ENCODE results near the gene TRIM56.
"Not testable (repeated sequence)": the region's sequence is repeated elsewhere in the genome, so short reads cannot be mapped to it uniquely, and the experiment has no call there.

The TRIM56 gene

GRCh38 chr7:101118856-101119255 lies 33.6 kb downstream of the TRIM56 start:
- no peaks in the 10 kb centered on the region for H3K36me3 ChIP-seq (ENCODE audit: control insufficient read depth in 4 of 4, insufficient read depth in 4 of 4, low read length in 3 of 4)
- WGBS (ENCODE audit: insufficient coverage), result 100% methylated on average over 2 of the region's 3 CpGs
- peaks cover 0 to 16% (median 10%) of the 10 kb centered on the region in 5 experiments for H3K27me3 ChIP-seq (replicated peaks in 2 of 5; ENCODE audit: control insufficient read depth in 4 of 5, insufficient read depth in 5 of 5, low read length in 4 of 5)
- no peak for DNase-seq
- ChIA-PET POLR2A (interaction anchor here (0.7 kb wide), 1 partner anchor 34 kb away, joined by 3 read pairs; no protein-coding TSS in a partner anchor), CTCF (no interaction called here)
- no peaks in the 10 kb centered on the region for H3K9me3 ChIP-seq (ENCODE audit: control extremely low read depth in 1 of 5, control insufficient read depth in 4 of 5, insufficient read depth in 2 of 5, low read depth in 1 of 5, low read length in 4 of 5)
- H3K4me3 ChIP-seq (ENCODE audit: control insufficient read depth in 1 of 7, extremely low read depth in 1 of 7, insufficient read depth in 4 of 7, low read depth in 2 of 7, low read length in 6 of 7), result no peak overlapping the region
- no peak overlapping the region for H3K27ac ChIP-seq (ENCODE audit: insufficient read depth in 1 of 2, low read depth in 1 of 2, low read length in 2 of 2, poor library complexity in 1 of 2, severe bottlenecking in 2 of 2)
- peaks cover 0 to 17% (median 10%) of the 10 kb centered on the region in 4 experiments for H3K4me1 ChIP-seq (ENCODE audit: control extremely low read depth in 1 of 4, control insufficient read depth in 4 of 4, insufficient read depth in 4 of 4, low read length in 3 of 4)

GRCh38 chr7:101119876-101120275 lies 34.6 kb downstream of the TRIM56 start:
- POLR2A ChIA-PET, result interaction anchor here (0.7 kb wide), 1 partner anchor 33 kb away, joined by 3 read pairs; no protein-coding TSS in a partner anchor
- H3K4me1 ChIP-seq (ENCODE audit: control extremely low read depth in 1 of 4, control insufficient read depth in 4 of 4, insufficient read depth in 4 of 4, low read length in 3 of 4), result peaks cover 0 to 27% (median 19%) of the 10 kb centered on the region in 4 experiments
- H3K4me3 ChIP-seq (ENCODE audit: control insufficient read depth in 1 of 7, extremely low read depth in 1 of 7, insufficient read depth in 4 of 7, low read depth in 2 of 7, low read length in 6 of 7), result no peak overlapping the region
- H3K27me3 ChIP-seq (replicated peaks in 2 of 5; ENCODE audit: control insufficient read depth in 4 of 5, insufficient read depth in 5 of 5, low read length in 4 of 5), result peaks cover 0 to 16% (median 10%) of the 10 kb centered on the region in 5 experiments
- 69% methylated on average over 10 of the region's 10 CpGs for WGBS (ENCODE audit: insufficient coverage)
- no peaks in the 10 kb centered on the region for H3K36me3 ChIP-seq (ENCODE audit: control insufficient read depth in 4 of 4, insufficient read depth in 4 of 4, low read length in 3 of 4)
- DNase-seq, result no peak
- CTCF ChIA-PET, result interaction anchor here (1.5 kb wide), 1 partner anchor 17 kb away, joined by 4 read pairs; no protein-coding TSS in a partner anchor
- H3K9me3 ChIP-seq (ENCODE audit: control extremely low read depth in 1 of 5, control insufficient read depth in 4 of 5, insufficient read depth in 2 of 5, low read depth in 1 of 5, low read length in 4 of 5), result no peaks in the 10 kb centered on the region
- no peak overlapping the region for H3K27ac ChIP-seq (ENCODE audit: insufficient read depth in 1 of 2, low read depth in 1 of 2, low read length in 2 of 2, poor library complexity in 1 of 2, severe bottlenecking in 2 of 2)

- POLR2A ChIA-PET, result no interaction called here
- WGBS (ENCODE audit: insufficient coverage), result 100% methylated on average over 1 of the region's 4 CpGs
- no peak for DNase-seq
- H3K27ac ChIP-seq (ENCODE audit: insufficient read depth in 1 of 2, low read depth in 1 of 2, low read length in 2 of 2, poor library complexity in 1 of 2, severe bottlenecking in 2 of 2), result no peak overlapping the region
- CTCF ChIA-PET, result interaction anchor here (0.8 to 1.5 kb wide), 2 partner anchors 16 to 19 kb away, joined by 3 to 4 read pairs; no protein-coding TSS in a partner anchor
- H3K9me3 ChIP-seq (ENCODE audit: control extremely low read depth in 1 of 5, control insufficient read depth in 4 of 5, insufficient read depth in 2 of 5, low read depth in 1 of 5, low read length in 4 of 5), result no peaks in the 10 kb centered on the region
- H3K27me3 ChIP-seq (replicated peaks in 2 of 5; ENCODE audit: control insufficient read depth in 4 of 5, insufficient read depth in 5 of 5, low read length in 4 of 5), result peaks cover 0 to 16% (median 10%) of the 10 kb centered on the region in 5 experiments
- peaks cover 0 to 32% (median 23%) of the 10 kb centered on the region in 4 experiments for H3K4me1 ChIP-seq (ENCODE audit: control extremely low read depth in 1 of 4, control insufficient read depth in 4 of 4, insufficient read depth in 4 of 4, low read length in 3 of 4)
- H3K4me3 ChIP-seq (ENCODE audit: control insufficient read depth in 1 of 7, extremely low read depth in 1 of 7, insufficient read depth in 4 of 7, low read depth in 2 of 7, low read length in 6 of 7), result no peak overlapping the region
- H3K36me3 ChIP-seq (ENCODE audit: control insufficient read depth in 4 of 4, insufficient read depth in 4 of 4, low read length in 3 of 4), result no peaks in the 10 kb centered on the region
Measured at GRCh38 chr7:101120315-101120714, 35.0 kb downstream of the TRIM56 start.

- DNase-seq; H3K36me3 ChIP-seq (ENCODE audit: control insufficient read depth in 4 of 4, insufficient read depth in 4 of 4, low read length in 3 of 4); H3K9me3 ChIP-seq (ENCODE audit: control extremely low read depth in 1 of 5, control insufficient read depth in 4 of 5, insufficient read depth in 2 of 5, low read depth in 1 of 5, low read length in 4 of 5); H3K27ac ChIP-seq (ENCODE audit: insufficient read depth in 1 of 2, low read depth in 1 of 2, low read length in 2 of 2, poor library complexity in 1 of 2, severe bottlenecking in 2 of 2); POLR2A ChIA-PET: not testable (repeated sequence)
- peaks cover 0 to 45% (median 34%) of the 10 kb centered on the region in 4 experiments for H3K4me1 ChIP-seq (ENCODE audit: control extremely low read depth in 1 of 4, control insufficient read depth in 4 of 4, insufficient read depth in 4 of 4, low read length in 3 of 4)
- H3K4me3 ChIP-seq (ENCODE audit: control insufficient read depth in 1 of 7, extremely low read depth in 1 of 7, insufficient read depth in 4 of 7, low read depth in 2 of 7, low read length in 6 of 7), result peak overlapping the region in 3 of 7 experiments; percentile 43 to 61 (median 50)
- H3K27me3 ChIP-seq (replicated peaks in 2 of 5; ENCODE audit: control insufficient read depth in 4 of 5, insufficient read depth in 5 of 5, low read length in 4 of 5), result peaks cover 0 to 17% (median 10%) of the 10 kb centered on the region in 5 experiments
- CTCF ChIA-PET, result interaction anchor here (0.7 kb wide), 1 partner anchor 413 kb away, joined by 3 read pairs; no protein-coding TSS in a partner anchor
- WGBS (ENCODE audit: insufficient coverage), result 92% methylated on average over 2 of the region's 9 CpGs
Measured at GRCh38 chr7:101121631-101121990, 36.3 kb downstream of the TRIM56 start.

GRCh38 chr7:101121991-101122932 lies 37.0 kb downstream of the TRIM56 start:
- Histone ChIP-seq H3K9me3 (ENCODE audit: control extremely low read depth in 1 of 5, control insufficient read depth in 4 of 5, insufficient read depth in 2 of 5, low read depth in 1 of 5, low read length in 4 of 5) (no peaks in the 10 kb centered on the region), H3K4me1 (ENCODE audit: control extremely low read depth in 1 of 4, control insufficient read depth in 4 of 4, insufficient read depth in 4 of 4, low read length in 3 of 4) (peaks cover 0 to 51% (median 41%) of the 10 kb centered on the region in 4 experiments), H3K27ac (ENCODE audit: insufficient read depth in 1 of 2, low read depth in 1 of 2, low read length in 2 of 2, poor library complexity in 1 of 2, severe bottlenecking in 2 of 2) (no peak overlapping the region), H3K36me3 (ENCODE audit: control insufficient read depth in 4 of 4, insufficient read depth in 4 of 4, low read length in 3 of 4) (no peaks in the 10 kb centered on the region), H3K4me3 (ENCODE audit: control insufficient read depth in 1 of 7, extremely low read depth in 1 of 7, insufficient read depth in 4 of 7, low read depth in 2 of 7, low read length in 6 of 7) (peak overlapping the region in 3 of 7 experiments; percentile 43 to 61 (median 50)), H3K27me3 (replicated peaks in 2 of 5; ENCODE audit: control insufficient read depth in 4 of 5, insufficient read depth in 5 of 5, low read length in 4 of 5) (peaks cover 0 to 16% (median 10%) of the 10 kb centered on the region in 5 experiments)
- CTCF ChIA-PET, result interaction anchor here (0.7 to 2.6 kb wide), 5 partner anchors 9 to 414 kb away, joined by 3 to 7 read pairs (median 4); no protein-coding TSS in a partner anchor
- POLR2A ChIA-PET, result no interaction called here
- no peak for DNase-seq
- 41% methylated on average over 15 of the region's 17 CpGs for WGBS (ENCODE audit: insufficient coverage)

GRCh38 chr7:101122933-101123702 lies 37.8 kb downstream of the TRIM56 start:
- Histone ChIP-seq H3K4me1 (ENCODE audit: control extremely low read depth in 1 of 4, control insufficient read depth in 4 of 4, insufficient read depth in 4 of 4, low read length in 3 of 4) (peaks cover 0 to 60% (median 46%) of the 10 kb centered on the region in 4 experiments), H3K4me3 (ENCODE audit: control insufficient read depth in 1 of 7, extremely low read depth in 1 of 7, insufficient read depth in 4 of 7, low read depth in 2 of 7, low read length in 6 of 7) (peak overlapping the region in 1 of 7 experiments; percentile 50), H3K27ac (ENCODE audit: insufficient read depth in 1 of 2, low read depth in 1 of 2, low read length in 2 of 2, poor library complexity in 1 of 2, severe bottlenecking in 2 of 2) (no peak overlapping the region), H3K9me3 (ENCODE audit: control extremely low read depth in 1 of 5, control insufficient read depth in 4 of 5, insufficient read depth in 2 of 5, low read depth in 1 of 5, low read length in 4 of 5) (no peaks in the 10 kb centered on the region), H3K27me3 (replicated peaks in 2 of 5; ENCODE audit: control insufficient read depth in 4 of 5, insufficient read depth in 5 of 5, low read length in 4 of 5) (peaks cover 0 to 18% (median 12%) of the 10 kb centered on the region in 5 experiments), H3K36me3 (ENCODE audit: control insufficient read depth in 4 of 4, insufficient read depth in 4 of 4, low read length in 3 of 4) (no peaks in the 10 kb centered on the region)
- POLR2A ChIA-PET, result interaction anchor here (0.8 kb wide), 1 partner anchor 25 kb away, joined by 3 read pairs; no protein-coding TSS in a partner anchor
- WGBS (ENCODE audit: insufficient coverage), result 99% methylated on average over 9 of the region's 11 CpGs
- no peak for DNase-seq
- CTCF ChIA-PET, result interaction anchor here (0.7 to 2.6 kb wide), 5 partner anchors 9 to 413 kb away, joined by 3 to 7 read pairs (median 4); no protein-coding TSS in a partner anchor
